DMS153 (cell line): Measurements from ENCODE around the gene BHLHE23.

Experiments used
- DNase-seq: peaks from one replicate; lab custom pipeline; 2025; lab: John Stamatoyannopoulos, UW

The BHLHE23 gene

DNA sequence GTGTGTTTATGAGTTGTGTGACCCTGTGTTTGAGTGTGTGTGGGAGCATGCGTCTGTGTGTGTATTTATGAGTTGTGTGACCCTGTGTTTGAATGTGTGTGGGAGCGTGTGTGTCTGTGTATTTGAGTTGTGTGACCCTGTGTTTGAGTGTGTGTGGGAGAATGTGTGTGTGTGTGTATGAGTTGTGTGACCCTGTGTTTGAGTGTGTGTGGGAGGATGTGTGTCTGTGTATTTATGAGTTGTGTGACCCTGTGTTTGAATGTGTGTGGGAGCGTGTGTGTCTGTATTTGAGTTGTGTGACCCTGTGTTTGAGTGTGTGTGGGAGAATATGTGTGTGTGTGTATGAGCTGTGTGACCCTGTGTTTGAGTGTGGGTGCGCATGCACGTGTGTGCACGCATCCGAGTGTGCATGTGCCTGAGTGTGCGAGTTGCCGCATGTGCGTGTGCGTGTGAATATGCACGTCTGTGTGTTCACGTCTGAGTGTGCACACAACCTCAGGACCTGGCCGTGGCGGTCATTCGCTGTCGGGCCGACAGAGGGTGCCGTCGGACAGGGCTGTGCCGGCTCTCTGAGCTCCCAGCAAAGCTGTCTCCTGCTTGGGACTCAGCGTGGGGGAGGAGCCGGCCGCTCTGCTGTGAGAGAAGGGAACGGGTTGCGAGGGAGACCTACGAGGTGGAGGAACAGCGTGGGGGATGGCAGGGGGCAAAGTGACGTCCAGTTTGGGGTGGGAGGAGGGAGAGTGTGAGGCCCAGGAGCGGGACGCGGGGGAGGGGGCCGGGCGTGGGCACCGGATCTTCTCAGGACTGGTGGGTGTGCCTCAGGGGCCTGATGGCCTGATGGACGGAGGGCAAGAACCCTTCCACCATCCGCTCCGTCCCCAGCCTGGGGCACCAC, 34.6 kb downstream of the BHLHE23 start:
- DNase-seq: peak; percentile 66

DNA sequence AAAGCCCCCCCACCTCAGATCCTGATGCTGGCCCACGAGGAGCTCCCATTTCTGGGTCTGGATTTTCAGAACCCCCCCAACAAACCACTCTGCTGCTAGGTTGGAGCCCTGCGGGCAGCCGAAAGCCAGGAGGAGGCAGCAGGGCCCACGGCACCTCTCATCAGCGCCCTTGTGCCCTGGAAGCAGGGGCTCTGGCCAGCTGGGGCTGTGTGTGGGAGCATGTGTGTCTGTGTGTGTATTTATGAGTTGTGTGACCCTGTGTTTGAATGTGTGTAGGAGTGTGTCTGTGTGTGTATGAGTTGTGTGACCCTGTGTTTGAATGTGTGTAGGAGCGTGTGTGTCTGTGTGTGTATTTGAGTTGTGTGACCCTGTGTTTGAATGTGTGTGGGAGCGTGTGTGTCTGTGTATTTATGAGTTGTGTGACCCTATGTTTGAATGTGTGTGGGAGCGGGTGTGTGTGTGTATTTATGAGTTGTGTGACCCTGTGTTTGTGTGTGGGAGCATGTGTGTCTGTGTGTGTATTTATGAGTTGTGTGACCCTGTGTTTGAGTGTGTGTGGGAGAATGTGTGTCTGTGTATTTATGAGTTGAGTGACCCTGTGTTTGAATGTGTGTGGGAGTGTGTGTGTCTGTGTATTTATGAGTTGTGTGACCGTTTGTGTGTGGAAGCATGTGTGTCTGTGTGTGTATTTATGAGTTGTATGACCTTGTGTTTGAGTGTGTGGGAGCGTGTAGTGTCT, 35.4 kb downstream of the BHLHE23 start:
- DNase-seq: no peak

DNA sequence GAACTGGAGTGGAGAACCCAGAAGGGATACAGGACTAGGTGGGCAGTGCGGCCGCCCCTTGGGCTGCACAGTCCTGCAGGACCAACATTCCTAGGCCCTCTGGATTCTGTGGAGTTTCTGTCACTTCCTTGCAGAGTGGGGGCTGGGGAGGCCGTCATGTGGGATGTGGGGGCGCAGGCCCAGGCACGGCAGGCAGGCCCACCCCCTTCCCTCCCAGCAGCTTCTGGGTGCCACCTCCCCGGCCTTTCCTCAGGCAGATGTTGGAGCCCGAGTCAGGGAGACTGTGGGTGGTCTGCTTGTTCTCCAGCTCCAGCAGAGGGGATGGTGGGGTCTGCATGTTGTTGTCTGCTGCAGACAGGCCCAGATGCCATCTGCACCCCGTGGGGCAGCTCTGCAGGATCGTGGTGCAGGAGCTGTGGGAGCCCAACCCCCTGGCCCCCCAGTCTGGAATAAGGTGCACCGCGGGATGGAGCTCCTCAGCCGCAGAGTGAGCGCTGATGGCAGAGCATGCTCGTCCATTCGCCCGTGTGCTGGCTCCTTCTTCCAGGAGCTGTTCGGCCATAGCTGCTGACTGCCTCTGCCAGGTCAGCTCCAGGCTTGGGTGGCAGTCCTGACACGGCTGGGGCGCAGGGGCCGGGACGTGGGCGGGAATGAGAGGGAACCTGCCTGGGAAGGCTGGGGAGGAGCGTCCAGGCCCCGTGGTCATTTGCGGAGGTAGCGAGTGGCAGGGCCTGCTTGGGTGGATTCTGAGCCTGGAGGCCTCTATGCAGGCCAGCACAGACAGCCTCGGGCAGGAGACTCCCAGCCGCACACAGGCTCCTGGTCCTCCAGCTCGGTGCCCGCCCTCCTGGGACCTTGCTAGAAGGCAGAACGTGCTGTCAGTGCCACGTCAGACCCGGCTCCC, 36.2 kb downstream of the BHLHE23 start:
- DNase-seq: no peak

DNA sequence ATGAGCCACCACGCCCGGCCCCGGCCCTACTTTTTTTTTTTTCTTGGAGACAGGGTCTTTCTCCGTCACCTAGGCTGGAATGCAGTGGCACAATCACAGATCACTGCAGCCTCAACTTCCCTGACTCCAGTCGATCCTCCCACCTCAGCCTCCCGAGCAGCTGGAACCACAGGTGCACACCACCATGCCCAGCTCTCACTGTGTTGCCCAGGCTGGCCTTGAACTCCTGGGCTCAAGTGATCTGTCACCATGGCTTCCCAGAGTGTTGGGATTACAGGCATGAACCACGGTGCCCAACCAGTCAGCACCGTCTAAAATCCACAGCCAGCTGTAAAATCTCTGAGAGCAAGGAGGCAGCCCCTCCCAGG, 36.8 kb downstream of the BHLHE23 start:
- DNase-seq: no peak

DNA sequence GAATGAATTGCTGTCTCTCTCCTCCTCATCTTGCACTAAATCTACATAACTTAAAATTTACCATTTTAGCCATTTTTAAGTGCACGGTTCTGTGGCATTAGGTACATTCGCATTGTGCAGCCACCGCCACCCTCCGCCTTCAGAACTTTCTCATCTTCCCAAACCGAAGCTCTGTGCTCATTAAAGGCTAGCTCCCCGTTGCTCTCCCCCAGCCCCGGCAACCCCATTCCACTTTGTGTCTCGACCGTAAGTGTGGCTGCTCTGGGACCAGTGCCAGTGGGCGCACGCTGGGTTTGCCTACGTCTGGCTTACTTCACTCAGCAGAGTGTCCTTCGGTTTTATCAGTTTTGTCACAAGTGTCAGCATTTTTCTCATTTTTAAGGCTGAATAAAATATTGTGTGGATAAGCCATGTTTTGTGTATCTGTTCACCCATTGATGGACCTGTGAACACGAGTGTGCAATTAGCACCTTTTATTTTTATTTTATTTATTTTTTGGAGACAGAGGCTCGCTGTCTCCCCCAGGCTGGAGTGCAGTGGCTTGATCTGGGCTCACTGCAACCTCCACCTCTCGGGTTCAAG, 37.5 kb downstream of the BHLHE23 start:
- no peak for DNase-seq

DNA sequence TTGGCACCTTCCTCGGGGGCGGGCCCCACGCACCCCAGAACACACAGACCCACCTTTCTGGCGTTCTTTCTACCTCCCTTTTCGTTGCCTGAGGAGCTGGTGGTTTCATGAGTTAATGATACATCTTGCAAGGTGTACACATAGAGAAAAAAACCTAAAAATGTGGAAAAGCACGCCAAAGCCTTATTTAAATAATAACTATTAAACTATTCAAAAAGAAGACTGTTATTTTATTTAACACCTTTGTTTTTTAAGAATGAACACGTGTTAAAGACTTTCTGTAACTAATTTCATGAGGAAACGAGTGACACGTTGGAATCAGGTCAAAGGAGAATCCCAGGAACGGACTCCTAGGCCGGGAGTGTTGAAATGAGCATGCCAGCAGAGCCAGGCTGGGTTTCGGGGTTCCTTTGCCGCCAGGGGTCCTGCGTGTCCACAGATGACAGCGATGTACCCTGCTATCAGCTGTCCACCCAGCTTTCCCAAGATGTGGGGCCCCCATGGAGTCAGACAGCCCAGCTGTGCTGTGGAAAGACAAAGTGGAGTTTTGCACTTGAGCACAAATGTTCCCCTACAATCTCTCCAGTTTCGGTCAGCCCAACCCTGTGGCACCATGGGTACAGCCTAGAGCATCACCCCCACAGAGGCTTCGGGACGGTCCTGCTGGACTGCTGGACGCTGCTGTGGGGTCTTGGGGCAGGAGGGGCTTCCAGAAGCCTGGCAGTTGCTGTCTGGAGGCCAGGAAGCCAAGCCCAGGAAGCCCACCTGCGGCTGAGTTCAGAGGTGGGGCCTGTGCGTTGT, 38.2 kb downstream of the BHLHE23 start:
- no peak for DNase-seq

DNA sequence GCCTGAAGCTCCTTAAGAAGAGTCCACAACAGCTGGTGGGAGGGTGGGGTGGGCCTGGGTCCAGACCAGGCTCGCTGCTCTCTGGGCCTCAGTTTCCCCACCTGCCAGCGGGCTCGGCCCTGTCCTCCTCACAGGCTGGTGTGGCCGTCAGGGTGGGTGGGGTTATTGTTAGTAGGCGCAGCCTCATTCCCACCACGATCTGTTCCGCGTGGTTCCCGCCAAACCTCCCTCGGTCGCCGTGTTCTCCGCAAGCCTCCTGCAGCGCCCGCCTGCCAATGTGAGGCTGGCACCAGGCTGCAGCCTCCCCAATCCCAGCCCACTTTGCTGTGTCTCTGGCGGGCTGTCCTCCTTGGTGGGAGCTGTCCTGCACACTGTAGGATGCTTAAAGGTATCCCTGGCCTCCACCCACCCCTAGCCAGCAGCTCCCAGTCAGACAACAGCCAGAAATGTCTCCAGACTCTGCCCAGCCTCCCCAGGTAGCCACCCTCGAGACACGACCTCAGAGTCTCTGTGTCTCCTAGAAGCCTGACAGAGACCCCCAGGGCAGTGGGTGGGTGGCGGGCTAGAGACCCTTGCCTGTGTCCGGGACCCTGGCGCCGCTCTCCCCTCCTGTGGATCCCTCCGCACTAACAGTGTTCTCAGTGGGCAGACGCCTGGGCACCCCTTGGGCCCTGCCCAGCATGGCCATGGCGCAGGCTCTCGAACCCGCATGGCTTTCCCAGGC, 39.0 kb downstream of the BHLHE23 start:
- DNase-seq: no peak

DNA sequence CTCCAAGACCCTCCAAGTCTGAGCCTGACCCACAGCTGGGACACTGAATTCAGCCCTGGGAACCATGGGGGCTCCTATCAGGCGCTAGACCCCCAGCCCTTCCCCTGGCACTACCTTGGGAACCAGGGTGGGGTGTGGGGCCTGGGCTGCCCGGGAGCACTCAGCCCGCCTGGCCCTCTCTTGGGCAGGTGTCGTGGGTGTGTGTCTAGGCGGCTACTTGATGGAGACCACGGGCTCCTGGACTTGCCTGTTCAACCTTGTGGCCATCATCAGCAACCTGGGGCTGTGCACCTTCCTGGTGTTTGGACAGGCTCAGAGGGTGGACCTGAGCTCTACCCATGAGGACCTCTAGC, 39.6 kb downstream of the BHLHE23 start:
- DNase-seq: no peak

DNA sequence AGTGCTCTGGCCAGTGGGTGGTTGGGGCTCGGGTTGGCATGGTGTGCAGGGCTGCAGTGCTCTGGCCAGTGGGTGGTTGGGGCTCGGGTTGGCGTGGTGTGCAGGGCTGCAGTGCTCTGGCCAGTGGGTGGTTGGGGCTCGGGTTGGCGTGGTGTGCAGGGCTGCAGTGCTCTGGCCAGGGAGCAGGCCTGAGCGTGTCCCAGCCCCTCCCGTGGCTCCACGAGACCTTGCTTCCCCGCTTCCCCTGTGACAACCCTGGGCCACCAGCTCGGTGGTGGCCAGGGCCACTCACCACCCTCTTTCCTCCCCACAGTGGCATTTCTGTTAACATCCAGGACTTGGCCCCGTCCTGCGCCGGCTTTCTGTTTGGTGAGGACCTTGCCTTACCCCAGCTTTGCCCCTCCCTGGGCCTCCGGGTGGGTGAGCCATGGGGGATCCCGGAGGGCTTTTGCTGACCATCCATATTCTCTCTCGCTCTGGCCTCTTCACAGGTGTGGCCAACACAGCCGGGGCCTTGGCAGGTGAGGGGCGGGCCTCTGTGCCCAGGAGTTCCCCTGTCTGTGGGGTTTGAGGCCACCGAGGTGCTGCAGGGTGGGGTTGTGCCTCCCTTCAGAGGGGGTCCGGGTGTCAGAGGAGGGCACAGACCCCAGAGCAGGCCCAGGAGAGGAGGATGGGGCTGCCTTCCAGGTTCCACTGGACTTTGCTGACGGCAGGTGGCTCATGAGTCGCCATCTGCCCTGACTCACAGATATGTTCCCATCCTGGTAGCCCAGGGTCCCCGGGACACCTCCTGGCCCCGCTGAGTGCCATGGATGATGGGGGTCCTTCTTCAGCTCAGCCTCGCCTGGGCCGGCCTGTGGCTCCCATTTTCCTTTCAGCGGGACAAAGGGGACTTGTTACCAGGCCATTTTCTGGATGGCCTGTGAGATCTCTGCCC, 40.3 kb downstream of the BHLHE23 start:
- DNase-seq: no peak

DNA sequence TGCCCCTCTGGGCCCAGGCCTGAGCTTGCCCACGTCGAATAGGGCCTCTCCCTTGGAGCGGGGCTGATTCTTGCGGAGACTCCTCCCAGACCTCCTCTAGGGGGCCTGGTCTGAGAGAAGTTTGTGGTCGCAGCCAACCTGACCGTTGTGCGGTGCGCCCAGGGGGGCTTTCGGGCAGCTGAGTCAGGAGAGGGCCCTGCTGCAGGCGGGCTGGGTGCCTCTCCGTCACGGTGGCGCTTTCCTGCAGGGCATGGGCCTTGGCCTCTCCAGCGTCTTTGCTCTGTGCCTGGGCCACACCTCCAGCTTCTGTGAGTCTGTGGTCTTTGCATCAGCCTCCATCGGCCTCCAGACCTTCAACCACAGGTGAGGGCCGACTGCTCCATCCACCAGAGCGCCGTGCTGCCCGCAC, 41.4 kb downstream of the BHLHE23 start:
- no peak for DNase-seq

DNA sequence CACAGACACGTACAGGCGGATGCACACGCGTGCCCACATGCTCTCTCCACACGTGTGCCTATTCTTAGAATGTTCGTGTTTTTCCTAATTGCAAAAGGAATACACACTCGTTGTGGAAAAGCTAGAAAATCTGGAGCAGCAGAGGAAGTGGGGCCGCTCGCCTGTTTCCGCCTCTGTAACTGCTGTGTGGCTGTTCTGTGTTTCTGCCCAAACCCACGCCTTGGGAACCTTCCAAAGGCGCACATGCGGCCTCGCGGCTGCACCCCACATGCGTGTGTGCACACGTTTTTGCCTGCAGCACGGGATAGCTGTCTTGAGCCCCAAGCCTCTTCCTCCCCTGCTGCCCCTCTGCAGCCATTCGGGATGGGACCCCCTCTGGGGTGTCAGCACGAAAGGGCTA, 42.1 kb downstream of the BHLHE23 start:
- DNase-seq: no peak

DNA sequence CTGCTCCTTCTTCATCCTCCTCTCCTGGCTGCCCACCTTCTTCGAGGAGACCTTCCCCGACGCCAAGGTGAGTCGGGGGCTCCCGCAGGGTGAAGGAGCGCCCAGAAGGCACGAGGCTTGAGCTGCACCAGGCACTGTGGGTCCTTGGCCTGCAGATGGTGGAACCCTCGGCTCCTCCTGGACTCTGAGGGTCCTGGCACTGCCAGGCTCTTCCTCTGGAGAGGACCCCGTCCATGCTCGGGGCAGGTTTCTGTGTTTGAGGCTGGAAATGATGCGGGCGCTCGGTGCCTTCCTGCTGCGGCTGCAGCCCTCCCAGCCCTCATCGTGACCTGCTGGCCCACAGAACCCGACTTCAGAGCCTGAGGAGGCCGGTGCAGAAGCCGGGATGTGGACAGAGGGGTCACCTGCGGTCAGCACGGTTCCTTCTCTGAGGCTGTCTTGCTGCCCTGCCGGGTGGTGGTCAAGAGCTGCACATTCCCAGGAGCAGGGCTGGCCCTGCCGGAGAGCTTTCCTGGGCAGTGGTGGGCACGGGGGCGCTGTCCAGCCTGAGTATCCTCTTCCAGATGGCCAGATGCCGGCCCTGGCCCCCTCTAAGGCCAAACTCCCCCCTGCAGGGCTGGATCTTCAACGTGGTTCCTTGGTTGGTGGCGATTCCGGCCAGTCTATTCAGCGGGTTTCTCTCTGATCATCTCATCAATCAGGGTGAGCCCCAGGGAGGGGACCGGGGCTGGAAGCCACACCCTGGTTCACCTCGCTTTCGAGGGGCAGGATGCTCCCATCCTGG, 43.0 kb downstream of the BHLHE23 start:
- no peak for DNase-seq

DNA sequence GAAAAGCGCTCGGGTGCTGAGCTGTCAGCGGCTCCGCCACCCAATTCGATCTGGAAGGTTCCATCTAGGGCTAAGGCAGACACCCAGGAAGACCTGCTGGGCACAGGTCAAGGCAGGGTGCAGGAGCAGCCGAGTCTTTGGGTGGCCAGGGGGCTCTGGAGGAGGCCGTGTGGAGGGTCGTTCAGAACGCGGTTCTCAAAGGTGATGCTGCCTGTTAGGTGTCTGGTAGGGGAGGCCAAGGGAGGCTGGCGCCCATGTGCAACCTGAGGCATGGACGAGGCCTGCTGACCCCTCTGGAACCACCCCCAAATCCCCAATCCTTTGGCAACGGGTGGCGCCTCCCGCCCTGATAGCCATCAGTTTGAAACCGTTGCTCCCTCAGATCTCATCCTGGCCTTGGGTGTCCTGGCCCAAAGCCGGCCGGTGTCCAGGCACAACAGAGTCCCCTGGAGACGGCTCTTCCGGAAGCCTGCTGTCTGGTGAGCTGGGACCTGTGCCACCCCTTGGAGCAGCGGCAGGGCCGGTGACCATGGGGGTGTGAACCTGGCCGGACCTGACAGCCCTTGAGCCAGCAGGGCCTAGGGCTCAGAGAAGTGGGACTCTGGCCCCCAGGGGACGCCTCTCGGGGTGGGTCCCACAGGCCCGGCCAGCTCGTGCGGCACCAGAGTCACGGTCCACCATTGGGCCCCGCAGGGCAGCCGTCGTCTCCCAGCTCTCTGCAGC, 43.7 kb downstream of the BHLHE23 start:
- DNase-seq: no peak

DNA sequence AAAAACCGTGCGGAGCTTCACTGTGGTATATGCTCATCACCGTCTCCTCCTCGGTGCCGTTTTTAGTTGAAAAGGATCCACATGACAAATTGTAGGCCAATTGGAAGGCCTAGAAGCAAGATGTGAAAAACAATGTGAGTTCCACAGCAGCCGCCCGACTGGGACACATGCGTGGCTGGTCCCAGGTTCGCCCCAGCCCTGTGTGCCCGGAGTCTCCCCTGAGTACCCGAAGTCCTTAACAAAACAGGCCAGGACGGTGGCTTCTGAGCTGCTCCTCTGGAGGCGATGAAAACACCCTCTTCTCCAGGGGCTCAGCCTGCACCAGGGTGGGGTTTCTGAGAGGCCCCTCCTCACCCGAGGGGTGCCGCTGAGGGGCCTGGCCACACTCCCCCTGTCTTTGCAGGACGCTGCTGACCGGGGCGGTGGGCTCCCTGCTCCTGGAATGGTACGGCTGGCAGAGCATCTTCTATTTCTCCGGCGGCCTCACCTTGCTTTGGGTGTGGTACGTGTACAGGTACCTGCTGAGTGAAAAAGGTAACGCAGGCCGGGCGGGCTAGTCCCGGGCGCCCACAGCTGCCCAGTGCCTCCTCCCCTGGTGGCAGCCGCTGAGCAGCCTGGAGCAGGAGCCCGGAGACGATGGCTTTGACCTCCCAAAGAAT, 44.4 kb downstream of the BHLHE23 start:
- DNase-seq: no peak

DNA sequence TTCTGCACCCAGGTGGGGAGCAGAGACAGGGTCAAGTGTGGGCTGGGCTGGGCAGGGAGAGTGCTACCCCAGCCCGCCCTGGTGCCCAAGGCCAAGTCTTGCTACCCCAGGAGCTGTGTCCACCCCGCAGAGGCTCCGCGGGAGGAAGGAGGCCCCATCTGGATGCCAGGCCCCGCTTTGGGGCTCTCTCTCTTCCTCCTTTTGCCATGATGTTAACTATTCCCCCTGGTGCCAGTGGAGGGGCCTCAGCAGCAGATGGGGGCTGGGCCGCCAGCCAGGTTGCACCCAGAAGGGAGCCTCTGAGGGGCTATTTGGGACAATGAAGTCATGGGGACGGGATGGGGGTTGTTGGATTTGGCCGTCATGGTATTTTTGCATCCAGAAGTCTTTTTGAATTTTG, 45.0 kb downstream of the BHLHE23 start:
- DNase-seq: no peak

DNA sequence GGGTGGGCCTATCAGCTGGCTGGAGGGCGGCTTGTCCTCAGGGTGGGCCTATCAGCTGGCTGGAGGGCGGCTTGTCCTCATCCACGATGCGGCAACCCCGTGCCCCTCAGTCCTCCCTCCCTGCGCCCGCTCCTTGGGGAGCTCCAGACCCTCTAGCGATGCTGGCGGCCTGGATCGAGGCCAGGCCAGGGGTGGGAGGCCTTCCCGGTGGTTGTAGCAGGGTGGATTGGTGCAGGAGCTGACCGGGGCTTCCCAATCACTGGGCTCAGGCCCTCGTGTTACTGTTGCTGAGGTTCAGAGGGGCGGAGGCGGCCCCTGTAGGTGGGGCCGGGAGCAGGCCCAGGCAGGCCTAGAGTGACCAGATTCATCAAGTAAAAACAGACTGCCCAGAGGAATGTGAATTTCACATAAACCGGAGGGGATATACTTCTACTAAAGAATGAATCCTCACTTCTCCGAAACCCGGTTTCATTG, 45.4 kb downstream of the BHLHE23 start:
- DNase-seq: no peak
